ENCODE data around the gene PAX3. TPM values are rescaled to one million over a fixed set of nuclear protein-coding genes. Genes with fewer than 3 reads are reported as not detected.

The PAX3 gene
- total RNA-seq, 2 donors from 2014 or later = not detected

DNA sequence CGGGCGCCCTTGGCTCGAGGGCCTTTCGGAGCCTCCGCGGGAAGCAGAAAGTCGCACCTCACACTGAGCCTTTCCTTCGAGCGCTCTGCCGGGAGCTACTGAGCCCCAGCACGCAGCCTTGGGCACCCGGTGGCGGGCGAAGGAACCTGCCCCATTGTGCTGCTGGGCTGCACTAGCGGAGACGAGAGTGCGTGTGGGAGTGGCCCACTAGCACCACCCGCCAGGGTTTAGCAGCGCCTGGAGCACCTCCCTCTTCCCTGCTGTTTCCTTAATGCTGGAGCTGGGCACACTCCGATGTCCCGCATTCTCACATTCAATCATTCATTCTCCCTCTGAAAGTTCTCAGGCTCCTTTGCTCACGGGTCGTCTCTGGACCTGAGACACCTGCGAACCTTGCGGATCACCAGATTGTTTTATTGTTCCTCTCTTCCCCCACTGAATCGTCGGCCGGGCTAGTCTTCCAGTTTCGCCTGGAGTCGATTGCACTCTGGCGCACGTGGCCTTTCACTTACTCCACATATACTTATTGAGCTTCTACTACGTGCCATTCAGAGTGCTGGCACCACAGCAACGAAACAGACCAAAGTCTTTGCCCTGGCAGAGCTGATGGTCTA, 8.5 kb upstream of the PAX3 start:
- H3K9me3 ChIP-seq = no peaks in the 10 kb centered on the region
- DNase-seq (peak in 1 of 4 donors; percentile 10), ATAC-seq (no peak)
- H3K27ac ChIP-seq = no peak overlapping the region
- TF ChIP-seq POLR2A (IDR thresholded peaks at IDR 0.05) = no peak
- TF ChIP-seq, protein P1, sequence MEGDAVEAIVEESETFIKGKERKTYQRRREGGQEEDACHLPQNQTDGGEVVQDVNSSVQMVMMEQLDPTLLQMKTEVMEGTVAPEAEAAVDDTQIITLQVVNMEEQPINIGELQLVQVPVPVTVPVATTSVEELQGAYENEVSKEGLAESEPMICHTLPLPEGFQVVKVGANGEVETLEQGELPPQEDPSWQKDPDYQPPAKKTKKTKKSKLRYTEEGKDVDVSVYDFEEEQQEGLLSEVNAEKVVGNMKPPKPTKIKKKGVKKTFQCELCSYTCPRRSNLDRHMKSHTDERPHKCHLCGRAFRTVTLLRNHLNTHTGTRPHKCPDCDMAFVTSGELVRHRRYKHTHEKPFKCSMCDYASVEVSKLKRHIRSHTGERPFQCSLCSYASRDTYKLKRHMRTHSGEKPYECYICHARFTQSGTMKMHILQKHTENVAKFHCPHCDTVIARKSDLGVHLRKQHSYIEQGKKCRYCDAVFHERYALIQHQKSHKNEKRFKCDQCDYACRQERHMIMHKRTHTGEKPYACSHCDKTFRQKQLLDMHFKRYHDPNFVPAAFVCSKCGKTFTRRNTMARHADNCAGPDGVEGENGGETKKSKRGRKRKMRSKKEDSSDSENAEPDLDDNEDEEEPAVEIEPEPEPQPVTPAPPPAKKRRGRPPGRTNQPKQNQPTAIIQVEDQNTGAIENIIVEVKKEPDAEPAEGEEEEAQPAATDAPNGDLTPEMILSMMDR (IDR thresholded peaks at IDR 0.05) = no peak
- H3K36me3 ChIP-seq (replicated peaks in 1 of 2; ENCODE audit: insufficient read depth in 1 of 2, low read depth in 2 of 2) = no peaks in the 10 kb centered on the region
- peaks cover 7 to 69% of the 10 kb centered on the region in 2 donors for H3K27me3 ChIP-seq
- H3K4me3 ChIP-seq = no peak overlapping the region
- H3K4me1 ChIP-seq = peaks cover 32% of the 10 kb centered on the region
- intact Hi-C loops (cut with DNase I) = no loop called here
- 2 to 3% methylated on average over 30 to 34 of the region's 34 CpGs for WGBS, 2 donors

DNA sequence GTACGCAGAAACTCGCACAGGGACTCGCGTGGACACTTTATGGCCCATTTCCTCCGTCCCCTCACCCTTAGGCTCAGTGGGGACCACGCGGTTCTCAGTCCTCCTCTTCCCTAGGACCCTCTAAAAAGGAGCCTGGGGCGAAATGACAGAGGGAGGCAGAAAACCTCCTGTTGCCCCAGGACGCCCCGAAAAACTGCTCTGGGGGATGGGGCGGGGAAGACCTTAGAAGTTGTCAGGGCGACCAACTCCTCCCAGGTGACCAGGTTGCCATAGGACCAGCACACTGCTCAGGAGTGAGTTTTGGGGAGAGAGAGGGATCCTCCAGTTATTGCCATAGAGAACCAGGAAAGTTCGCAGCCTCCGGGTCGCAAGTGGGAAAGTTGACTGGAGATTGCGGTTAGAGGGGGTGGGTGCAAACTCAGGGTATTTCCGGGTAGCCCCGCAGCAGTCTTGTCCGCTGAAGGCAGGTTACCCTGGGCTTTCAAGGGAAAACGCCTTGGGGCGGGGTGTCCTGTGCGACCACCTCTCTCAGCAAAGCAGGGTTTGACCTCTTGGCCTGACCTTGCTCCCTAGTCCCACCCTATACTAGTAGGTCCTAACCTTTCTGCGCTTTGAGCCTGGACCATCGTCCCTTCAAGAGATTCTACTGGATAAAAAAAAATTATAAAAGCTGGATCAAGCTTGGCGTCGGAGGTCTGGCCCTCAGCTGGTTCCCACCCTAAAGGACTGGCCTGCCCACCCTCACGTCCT, 7.8 kb upstream of the PAX3 start:
- H3K9me3 ChIP-seq = no peaks in the 10 kb centered on the region
- intact Hi-C loops (cut with DNase I) = no loop called here
- no peaks in the 10 kb centered on the region for H3K36me3 ChIP-seq (replicated peaks in 1 of 2; ENCODE audit: insufficient read depth in 1 of 2, low read depth in 2 of 2)
- ATAC-seq = no peak
- peak overlapping the region; percentile 13 to 39 for H3K4me3 ChIP-seq
- peaks cover 33% of the 10 kb centered on the region for H3K4me1 ChIP-seq
- no peak overlapping the region for H3K27ac ChIP-seq
- 3 to 8% methylated on average over 27 of the region's 27 CpGs for WGBS, 2 donors
- peaks cover 7 to 69% of the 10 kb centered on the region in 2 donors for H3K27me3 ChIP-seq
- TF ChIP-seq POLR2A (IDR thresholded peaks at IDR 0.05) = no peak
- TF ChIP-seq, protein P1 (IDR thresholded peaks at IDR 0.05) = no peak
- peak in 1 of 4 donors; percentile 10 for DNase-seq

DNA sequence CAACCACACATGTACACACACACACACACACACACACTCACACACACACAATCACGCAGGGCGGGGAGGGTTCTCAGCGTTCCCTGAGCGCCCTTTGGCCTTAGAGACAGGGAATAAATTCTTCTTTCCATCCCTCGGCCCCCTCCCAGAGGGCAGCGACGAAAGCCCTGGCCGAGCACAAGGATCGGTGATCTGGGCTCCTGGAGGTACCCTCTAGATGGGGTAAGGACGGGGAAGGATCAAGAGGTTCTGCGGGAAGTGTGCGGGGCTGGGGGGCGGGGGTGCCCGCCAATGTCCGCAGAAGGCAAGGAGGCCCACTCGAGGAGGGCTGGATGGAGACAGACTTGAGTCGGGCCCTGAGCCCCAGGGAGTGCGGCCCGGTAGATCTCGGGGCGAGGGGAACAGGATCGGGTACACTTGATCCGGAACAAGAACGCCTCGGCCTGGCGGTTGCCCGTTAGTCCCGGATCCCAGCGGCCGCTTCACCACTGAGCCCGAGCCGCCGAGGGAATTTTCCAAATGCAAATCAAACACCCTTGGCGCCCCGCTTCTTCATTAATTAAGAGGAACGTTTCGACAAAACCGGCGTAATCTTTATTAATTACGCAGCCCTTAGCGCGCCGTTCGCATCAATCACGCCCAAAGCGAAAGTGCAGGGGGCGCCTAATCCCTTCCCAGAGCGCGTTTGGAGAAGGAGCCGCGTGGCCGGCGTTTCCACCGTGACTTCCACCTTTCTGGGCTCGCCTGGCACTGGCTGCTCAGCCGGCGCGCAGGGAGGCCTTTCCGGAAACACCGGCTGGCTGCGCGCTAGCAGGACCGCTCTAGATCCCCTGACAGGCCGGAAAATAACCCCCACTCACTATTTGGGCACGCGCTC, 7.0 kb upstream of the PAX3 start:
- H3K27me3 ChIP-seq = peaks cover 7 to 68% of the 10 kb centered on the region in 2 donors
- H3K27ac ChIP-seq = no peak overlapping the region
- 2% methylated on average over 45 to 66 of the region's 66 CpGs for WGBS, 2 donors
- ATAC-seq = peak; percentile 25
- H3K4me3 ChIP-seq = peak overlapping the region; percentile 13 to 39
- H3K36me3 ChIP-seq (replicated peaks in 1 of 2; ENCODE audit: insufficient read depth in 1 of 2, low read depth in 2 of 2) = no peaks in the 10 kb centered on the region
- H3K4me1 ChIP-seq = peaks cover 41% of the 10 kb centered on the region
- peak in 2 of 4 donors; percentile 16 to 39 for DNase-seq
- TF ChIP-seq, protein P1 (IDR thresholded peaks at IDR 0.05) = no peak
- no peak for TF ChIP-seq POLR2A (IDR thresholded peaks at IDR 0.05)
- no peaks in the 10 kb centered on the region for H3K9me3 ChIP-seq
- intact Hi-C loops (cut with DNase I) = no loop called here

DNA sequence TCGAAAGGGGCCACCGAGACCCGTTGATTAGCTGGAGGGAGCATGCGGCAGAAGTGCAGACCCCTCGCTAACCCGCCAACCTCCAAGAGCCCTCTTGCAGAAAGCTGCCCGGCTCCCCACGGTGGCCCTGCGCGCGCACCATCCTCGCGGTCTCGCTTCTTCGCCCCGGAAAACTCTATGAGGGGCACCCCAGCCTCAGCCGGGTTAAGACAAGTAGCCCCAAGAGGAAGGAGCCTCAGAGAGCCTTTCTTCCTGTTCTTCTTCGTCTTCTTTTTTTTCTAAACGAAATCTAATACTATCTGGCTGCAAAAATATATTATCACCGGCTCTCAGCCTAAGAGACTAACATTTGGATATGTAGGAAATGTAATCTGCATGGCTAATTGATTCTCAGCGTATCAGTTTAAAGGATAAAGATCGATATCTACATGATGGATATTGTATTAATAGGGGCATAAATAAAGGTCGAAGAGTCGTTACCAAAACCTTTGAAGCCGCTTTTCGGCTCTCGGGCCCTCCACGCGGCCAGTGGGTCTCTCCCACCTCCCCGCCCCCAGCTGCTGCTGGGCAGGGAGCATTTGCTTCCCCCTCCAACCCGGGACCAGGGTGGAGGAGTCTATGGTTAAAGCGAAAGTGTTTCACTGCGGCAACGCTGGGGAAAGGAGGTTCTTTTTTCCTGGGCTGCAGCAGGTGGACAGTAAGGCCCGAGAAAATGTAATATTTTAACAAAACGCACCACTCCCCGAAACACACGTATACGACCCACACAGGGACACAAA, 6.1 kb upstream of the PAX3 start:
- intact Hi-C loops (cut with DNase I) = no loop called here
- H3K4me1 ChIP-seq = peaks cover 41% of the 10 kb centered on the region
- H3K4me3 ChIP-seq = no peak overlapping the region
- H3K27me3 ChIP-seq = peaks cover 0 to 71% of the 10 kb centered on the region in 2 donors
- no peaks in the 10 kb centered on the region for H3K9me3 ChIP-seq
- ATAC-seq (no peak), DNase-seq (no peak)
- no peaks in the 10 kb centered on the region for H3K36me3 ChIP-seq (replicated peaks in 1 of 2; ENCODE audit: insufficient read depth in 1 of 2, low read depth in 2 of 2)
- no peak overlapping the region for H3K27ac ChIP-seq
- WGBS, 2 donors = 5 to 7% methylated on average over 39 of the region's 39 CpGs
- no peak for TF ChIP-seq POLR2A (IDR thresholded peaks at IDR 0.05)
- TF ChIP-seq, protein P1 (IDR thresholded peaks at IDR 0.05) = no peak

Measured in body of pancreas (tissue), 4 donors.